Mesenchymal stem cell (in vitro differentiated cells and primary cell): Measurements from ENCODE around the gene TNPO2.

Source experiments
- DNase-seq: peaks from one replicate; pipeline ENCODE4 v3.0.0-alpha.2; 2013
- H2AFZ ChIP-seq: one replicate; pipeline ENCODE4 v1.6.1; 2013; ENCODE audit warnings: low read depth, mild to moderate bottlenecking, control low read depth, inconsistent platforms, low read length, moderate library complexity
- H2AK5ac ChIP-seq: 2 replicates; pipeline ENCODE4 v1.6.1; 2013; ENCODE audit warnings: low read length, moderate library complexity, mild to moderate bottlenecking, inconsistent platforms; ENCODE audit not compliant: severe bottlenecking
- H2BK120ac ChIP-seq: one replicate; pipeline ENCODE4 v1.6.1; 2013; ENCODE audit warnings: low read depth, mild to moderate bottlenecking, inconsistent platforms, low read length, moderate library complexity
- H2BK12ac ChIP-seq, 2 experiments: one replicate each; pipeline ENCODE4 v1.6.1; 2013; ENCODE audit warnings: inconsistent platforms in 2 of 2, low read length in 2 of 2, mild to moderate bottlenecking in 2 of 2, moderate library complexity in 2 of 2, control low read depth in 1 of 2
- H2BK15ac ChIP-seq: one replicate; pipeline ENCODE4 v1.6.1; 2013; ENCODE audit warnings: mild to moderate bottlenecking, low read depth, inconsistent platforms; ENCODE audit not compliant: poor library complexity, severe bottlenecking
- H2BK5ac ChIP-seq: 2 replicates; pipeline ENCODE4 v1.6.1; 2013; ENCODE audit warnings: low read depth, mild to moderate bottlenecking, low read length, control low read depth, inconsistent platforms; ENCODE audit not compliant: poor library complexity, severe bottlenecking
- H3K14ac ChIP-seq, 2 experiments: one replicate each; pipeline ENCODE4 v1.6.1; 2013; ENCODE audit warnings: inconsistent platforms in 2 of 2, low read length in 2 of 2, control low read depth in 1 of 2, mild to moderate bottlenecking in 1 of 2, moderate library complexity in 1 of 2
- H3K18ac ChIP-seq, 2 experiments: one replicate each; pipeline ENCODE4 v1.6.1; 2013; ENCODE audit warnings: inconsistent platforms in 2 of 2, low read length in 2 of 2, control low read depth in 1 of 2, low read depth in 1 of 2, mild to moderate bottlenecking in 1 of 2
- H3K23ac ChIP-seq, 2 experiments: one replicate each; pipeline ENCODE4 v1.6.1; 2013; ENCODE audit warnings: inconsistent platforms in 2 of 2, low read length in 2 of 2, mild to moderate bottlenecking in 2 of 2, moderate library complexity in 2 of 2, control low read depth in 1 of 2
- H3K27ac ChIP-seq: 2 replicates; pipeline ENCODE4 v1.5.1; 2013; ENCODE audit warnings: mild to moderate bottlenecking, moderate library complexity, low read length, control low read depth, inconsistent platforms; ENCODE audit not compliant: poor library complexity, severe bottlenecking
- H3K27me3 ChIP-seq, 2 experiments: 2 replicates each; pipeline versions ENCODE4 v1.6.1 to v1.7.0; 2013; ENCODE audit warnings: low read length in 2 of 2, mild to moderate bottlenecking in 2 of 2, moderate library complexity in 2 of 2, control low read depth in 1 of 2, inconsistent platforms in 1 of 2; ENCODE audit not compliant: control insufficient read depth in 1 of 2, insufficient read depth in 1 of 2
- H3K36me3 ChIP-seq, 2 experiments: 2 replicates each; pipeline versions ENCODE4 v1.6.1 to v1.7.0; 2013; ENCODE audit warnings: low read length in 2 of 2, control low read depth in 1 of 2, inconsistent platforms in 1 of 2, low read depth in 1 of 2, mild to moderate bottlenecking in 1 of 2; ENCODE audit not compliant: insufficient read depth in 2 of 2, control insufficient read depth in 1 of 2
- H3K4ac ChIP-seq, 2 experiments: one replicate each; pipeline ENCODE4 v1.6.1; 2013; ENCODE audit warnings: inconsistent platforms in 2 of 2, low read length in 2 of 2, mild to moderate bottlenecking in 2 of 2, moderate library complexity in 2 of 2, control low read depth in 1 of 2, low read depth in 1 of 2
- H3K4me1 ChIP-seq: 2 replicates; pipeline ENCODE4 v1.6.1; 2013; ENCODE audit warnings: low read depth, low read length, control low read depth; ENCODE audit not compliant: control insufficient read depth, insufficient read depth
- H3K4me2 ChIP-seq: 2 replicates; pipeline ENCODE4 v1.6.1; 2013; ENCODE audit warnings: low read length, mild to moderate bottlenecking, inconsistent platforms; ENCODE audit not compliant: poor library complexity, severe bottlenecking
- H3K4me3 ChIP-seq, 2 experiments: 2 replicates each; pipeline versions ENCODE4 v1.5.1 to v1.7.0; 2013; ENCODE audit warnings: low read length in 2 of 2, mild to moderate bottlenecking in 2 of 2, control low read depth in 1 of 2, low read depth in 1 of 2; ENCODE audit not compliant: insufficient read depth in 1 of 2
- H3K79me1 ChIP-seq: replicated peaks from 2 replicates; pipeline ENCODE4 v1.6.1; 2013; ENCODE audit warnings: mild to moderate bottlenecking, control low read depth, low read length, inconsistent platforms; ENCODE audit not compliant: poor library complexity, severe bottlenecking
- H3K9ac ChIP-seq: 2 replicates; pipeline ENCODE4 v1.7.0; 2013; ENCODE audit warnings: mild to moderate bottlenecking, low read length, moderate library complexity
- H3K9me3 ChIP-seq: 2 replicates; pipeline ENCODE4 v1.7.0; 2013; ENCODE audit warnings: mild to moderate bottlenecking, low read length; ENCODE audit not compliant: control insufficient read depth
- H4K8ac ChIP-seq: one replicate; pipeline ENCODE4 v1.6.1; 2013; ENCODE audit warnings: inconsistent platforms, mild to moderate bottlenecking, low read length, moderate library complexity
- H4K91ac ChIP-seq: one replicate; pipeline ENCODE4 v1.6.1; 2013; ENCODE audit warnings: mild to moderate bottlenecking, low read length, inconsistent platforms
- WGBS: methylation state at CpG from one replicate; pipeline ENCODE4 v1.1.7; 2013; ENCODE audit warnings: mixed read lengths; 5-methylcytosine and 5-hydroxymethylcytosine counted together

TNPO2 gene

GRCh38 chr19:12767666-12768065 is 43.9 kb upstream of the TNPO2 start:
- H3K14ac ChIP-seq = no peak overlapping the region
- no peak overlapping the region for H3K18ac ChIP-seq
- H2AK5ac ChIP-seq = no peak overlapping the region
- DNase-seq = no peak
- no peak overlapping the region for H3K23ac ChIP-seq
- peaks cover 4% of the 10 kb centered on the region for H3K4me1 ChIP-seq
- no peak overlapping the region for H3K9ac ChIP-seq
- no peak overlapping the region for H4K91ac ChIP-seq
- H2BK12ac ChIP-seq = no peak overlapping the region
- H2BK120ac ChIP-seq = no peak overlapping the region
- H3K4me2 ChIP-seq = no peak overlapping the region
- no peak overlapping the region for H2BK15ac ChIP-seq
- peaks cover 52 to 68% of the 10 kb centered on the region in 2 experiments for H3K36me3 ChIP-seq
- WGBS = 94% methylated on average over 15 of the region's 15 CpGs
- no peaks in the 10 kb centered on the region for H3K27me3 ChIP-seq
- no peak overlapping the region for H3K4me3 ChIP-seq
- no peak overlapping the region for H2BK5ac ChIP-seq
- H2AFZ ChIP-seq = no peak overlapping the region
- H3K79me1 ChIP-seq = peaks cover 3% of the 10 kb centered on the region
- H3K27ac ChIP-seq = no peak overlapping the region
- H4K8ac ChIP-seq = no peak overlapping the region
- H3K4ac ChIP-seq = no peak overlapping the region
- no peaks in the 10 kb centered on the region for H3K9me3 ChIP-seq

DNA sequence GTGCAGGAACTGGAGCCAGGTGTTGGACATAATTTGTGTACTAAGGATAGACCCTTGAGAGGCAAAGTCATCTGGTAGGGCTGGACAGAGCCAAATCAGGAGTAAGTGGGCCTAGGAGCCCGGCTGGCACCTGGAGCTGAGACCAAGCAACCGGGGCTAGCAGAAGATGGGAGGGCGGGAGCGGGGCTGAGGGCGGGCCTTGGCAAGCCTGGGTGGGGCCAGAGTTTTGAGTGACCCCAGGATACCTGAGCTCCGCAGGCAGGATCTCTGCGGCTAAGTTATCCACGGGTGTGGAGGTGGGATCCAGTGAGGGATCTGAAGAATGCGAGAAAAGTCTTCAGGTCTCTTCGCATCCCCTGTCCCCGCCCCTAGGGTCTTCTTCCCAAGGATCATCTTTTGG is 43.4 kb upstream of the TNPO2 start:
- no peak overlapping the region for H3K23ac ChIP-seq
- no peak overlapping the region for H3K4me2 ChIP-seq
- H3K18ac ChIP-seq = no peak overlapping the region
- peaks cover 4% of the 10 kb centered on the region for H3K4me1 ChIP-seq
- no peak overlapping the region for H4K91ac ChIP-seq
- no peak overlapping the region for H4K8ac ChIP-seq
- H3K4ac ChIP-seq = no peak overlapping the region
- no peak for DNase-seq
- no peak overlapping the region for H3K14ac ChIP-seq
- H3K9me3 ChIP-seq = no peaks in the 10 kb centered on the region
- no peaks in the 10 kb centered on the region for H3K27me3 ChIP-seq
- H2AFZ ChIP-seq = no peak overlapping the region
- H2BK120ac ChIP-seq = no peak overlapping the region
- H2BK5ac ChIP-seq = no peak overlapping the region
- H2BK15ac ChIP-seq = no peak overlapping the region
- H3K9ac ChIP-seq = no peak overlapping the region
- no peak overlapping the region for H2BK12ac ChIP-seq
- peaks cover 3% of the 10 kb centered on the region for H3K79me1 ChIP-seq
- H3K27ac ChIP-seq = no peak overlapping the region
- H3K36me3 ChIP-seq = peaks cover 52 to 67% of the 10 kb centered on the region in 2 experiments
- H2AK5ac ChIP-seq = no peak overlapping the region
- 95% methylated on average over 11 of the region's 11 CpGs for WGBS
- no peak overlapping the region for H3K4me3 ChIP-seq

DNA sequence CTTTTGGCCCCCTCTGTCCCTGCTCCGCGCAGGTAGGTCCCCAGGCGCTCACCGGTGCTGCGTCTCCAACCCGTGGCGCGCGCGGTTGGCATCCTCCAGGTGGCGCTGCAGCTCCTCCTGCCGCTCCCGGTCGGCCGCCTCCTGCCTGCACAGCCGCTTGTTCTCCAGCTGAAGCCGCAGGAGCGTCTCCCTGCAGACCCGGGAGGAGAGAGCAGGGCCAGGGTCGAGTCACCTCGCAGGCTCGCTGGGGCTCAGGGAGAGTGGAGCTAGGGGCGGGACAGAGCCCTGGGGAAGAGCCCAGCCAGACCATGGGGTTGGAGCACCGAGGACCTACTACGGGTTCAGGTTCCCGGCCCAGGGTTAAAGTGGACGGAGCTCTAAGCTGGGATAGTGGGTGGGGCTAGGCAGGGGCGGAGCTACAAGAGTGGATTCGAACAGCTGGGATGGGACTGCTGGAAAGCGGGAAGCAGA is 42.4 kb upstream of the TNPO2 start:
- Histone ChIP-seq H3K27ac (no peak overlapping the region), H3K14ac (no peak overlapping the region)

GRCh38 chr19:12764698-12765097 is 41.0 kb upstream of the TNPO2 start:
- H3K4ac ChIP-seq = no peak overlapping the region
- no peak overlapping the region for H3K18ac ChIP-seq
- H3K4me3 ChIP-seq = no peak overlapping the region
- H2AK5ac ChIP-seq = no peak overlapping the region
- H3K23ac ChIP-seq = no peak overlapping the region
- H3K27me3 ChIP-seq = no peaks in the 10 kb centered on the region
- no peaks in the 10 kb centered on the region for H3K9me3 ChIP-seq
- no peak overlapping the region for H2BK5ac ChIP-seq
- no peak overlapping the region for H3K14ac ChIP-seq
- H4K8ac ChIP-seq = no peak overlapping the region
- DNase-seq = no peak
- H3K9ac ChIP-seq = no peak overlapping the region
- no peak overlapping the region for H3K4me2 ChIP-seq
- no peak overlapping the region for H2BK15ac ChIP-seq
- no peak overlapping the region for H3K27ac ChIP-seq
- no peak overlapping the region for H2BK120ac ChIP-seq
- peaks cover 1% of the 10 kb centered on the region for H3K4me1 ChIP-seq
- no peak overlapping the region for H2AFZ ChIP-seq
- 97% methylated on average over 16 of the region's 16 CpGs for WGBS
- no peaks in the 10 kb centered on the region for H3K79me1 ChIP-seq
- peaks cover 42 to 59% of the 10 kb centered on the region in 2 experiments for H3K36me3 ChIP-seq
- H4K91ac ChIP-seq = no peak overlapping the region
- H2BK12ac ChIP-seq = no peak overlapping the region

More for the DNA sequence above, 42.4 kb upstream of the TNPO2 start:
- H2BK12ac ChIP-seq = no peak overlapping the region
- H2AK5ac ChIP-seq = no peak overlapping the region
- H3K36me3 ChIP-seq = peaks cover 54 to 70% of the 10 kb centered on the region in 2 experiments
- H3K9me3 ChIP-seq = no peaks in the 10 kb centered on the region
- H3K18ac ChIP-seq = no peak overlapping the region
- H2BK120ac ChIP-seq = no peak overlapping the region
- peaks cover 3% of the 10 kb centered on the region for H3K79me1 ChIP-seq
- no peaks in the 10 kb centered on the region for H3K27me3 ChIP-seq
- peak overlapping the region; percentile 32 for H3K9ac ChIP-seq
- H2AFZ ChIP-seq = no peak overlapping the region
- H4K8ac ChIP-seq = peak overlapping the region; percentile 7
- H3K4ac ChIP-seq = no peak overlapping the region
- H3K4me3 ChIP-seq = peak overlapping the region in 1 of 2 experiments; percentile 63
- peaks cover 4% of the 10 kb centered on the region for H3K4me1 ChIP-seq
- H2BK15ac ChIP-seq = no peak overlapping the region
- no peak overlapping the region for H3K23ac ChIP-seq
- no peak overlapping the region for H3K4me2 ChIP-seq
- H4K91ac ChIP-seq = peak overlapping the region; percentile 11
- DNase-seq = no peak
- H2BK5ac ChIP-seq = no peak overlapping the region
- 81% methylated on average over 30 of the region's 30 CpGs for WGBS
